ENCODE measurements around the gene MRPL16. TPM values are rescaled to one million over a fixed set of nuclear protein-coding genes. Genes with fewer than 3 reads are reported as not detected.
A peak's percentile ranks its signal among the peaks of the same experiment; 100 is the strongest.

The MRPL16 gene
- total and polyA plus RNA-seq, 2 of the 13 experiments (the other 11 are each of a cell fraction or from before 2014, with no cell fraction given): 45.3 to 62.6 TPM

GRCh38 chr11:59810189-59810910, at the start of gene MRPL16 (continued):
- peak; percentile 74 for TF ChIP-seq ZNF768 (CRISPR knock-in tag; IDR thresholded peaks at IDR 0.05)
- peak; percentile 29; the same call in 1 of the 2 replicates for TF ChIP-seq HNF4A (CRISPR knock-in tag; IDR thresholded peaks at IDR 0.05)
- no peak for TF ChIP-seq MBNL3 (CRISPR knock-in tag; conservative IDR thresholded peaks at IDR 0.05)
- peak; percentile 59 for TF ChIP-seq ZNF709 (CRISPR knock-in tag; IDR thresholded peaks at IDR 0.05)
- peak; percentile 89 for TF ChIP-seq ZNF616 (CRISPR knock-in tag; IDR thresholded peaks at IDR 0.05; ENCODE audit: low read depth)
- TF ChIP-seq RARA (CRISPR knock-in tag; IDR thresholded peaks at IDR 0.05): no peak
- no peak for TF ChIP-seq ZNF256 (CRISPR knock-in tag; conservative IDR thresholded peaks at IDR 0.05)
- TF ChIP-seq ARID4A (CRISPR knock-in tag; IDR thresholded peaks at IDR 0.05; ENCODE audit: borderline replicate concordance): peak; percentile 84; the same call in 1 of the 2 replicates
- no peak for TF ChIP-seq ZNF513 (CRISPR knock-in tag; conservative IDR thresholded peaks at IDR 0.05)
- TF ChIP-seq FOXM1 (CRISPR knock-in tag; IDR thresholded peaks at IDR 0.05): no peak
- TF ChIP-seq PHF5A (CRISPR knock-in tag; IDR thresholded peaks at IDR 0.05; ENCODE audit: low read depth, unreplicated experiment): peak; percentile 49
- peak; percentile 47; the same call in 1 of the 2 replicates for TF ChIP-seq HOMEZ (CRISPR knock-in tag; IDR thresholded peaks at IDR 0.05; ENCODE audit: low read depth)
- TF ChIP-seq MED8 (CRISPR knock-in tag; IDR thresholded peaks at IDR 0.05; ENCODE audit: insufficient replicate concordance): peak; percentile 81
- TF ChIP-seq HDAC2 (CRISPR knock-in tag; IDR thresholded peaks at IDR 0.05): peak; percentile 63; the same call in 1 of the 2 replicates
- TF ChIP-seq ZNF816 (CRISPR knock-in tag; IDR thresholded peaks at IDR 0.05; ENCODE audit: borderline replicate concordance): peak; percentile 40; the same call in 1 of the 2 replicates
- no peak for TF ChIP-seq DPF2 (CRISPR knock-in tag; IDR thresholded peaks at IDR 0.05; ENCODE audit: borderline replicate concordance, low read depth)
- peak; percentile 83 for TF ChIP-seq DMAP1 (CRISPR knock-in tag; IDR thresholded peaks at IDR 0.05)
- TF ChIP-seq TFDP2 (CRISPR knock-in tag; IDR thresholded peaks at IDR 0.05): peak; percentile 60
- TF ChIP-seq MZF1 (CRISPR knock-in tag; IDR thresholded peaks at IDR 0.05; ENCODE audit: borderline replicate concordance): no peak
- TF ChIP-seq KDM1A (CRISPR knock-in tag; IDR thresholded peaks at IDR 0.05): no peak
- TF ChIP-seq AGO1 (IDR thresholded peaks at IDR 0.05; ENCODE audit: low read depth, low read length, poor library complexity, severe bottlenecking): peak; percentile 61
- no peak for TF ChIP-seq IRX3 (CRISPR knock-in tag; IDR thresholded peaks at IDR 0.05; ENCODE audit: borderline replicate concordance, low read depth)
